HAP-1 (cell line): ENCODE measurements around the gene DCLRE1B.

Source experiments
- DNase-seq, 2 experiments: peaks; one replicate each; pipeline ENCODE4 v3.0.0-alpha.2; 2016 to 2020; ENCODE audit warnings: low spot score in 2 of 2
- H3K27me3 ChIP-seq: fragments of 250-450 bp; sonication (Bioruptor Pico); 2 replicates; pipeline ENCODE4 v1.5.1; 2020; ENCODE audit warnings: low read depth, mild to moderate bottlenecking, moderate library complexity
- H3K36me3 ChIP-seq: fragments of 250-450 bp; sonication (Bioruptor Pico); replicated peaks from 2 replicates; pipeline ENCODE4 v1.5.1; 2020; ENCODE audit warnings: mild to moderate bottlenecking
- H3K4me1 ChIP-seq: fragments of 250-450 bp; sonication (Bioruptor Pico); 2 replicates; pipeline ENCODE4 v1.5.1; 2020; ENCODE audit warnings: mild to moderate bottlenecking
- H3K4me3 ChIP-seq: fragments of 250-450 bp; sonication (Bioruptor Pico); 2 replicates; pipeline ENCODE4 v1.5.1; 2020; ENCODE audit warnings: mild to moderate bottlenecking, moderate library complexity
- H3K9me3 ChIP-seq: fragments of 250-450 bp; sonication (Bioruptor Pico); 2 replicates; pipeline ENCODE4 v1.5.1; 2020; ENCODE audit warnings: mild to moderate bottlenecking, moderate library complexity
- in situ Hi-C: fragments of 300-500 bp; cut with MboI; formaldehyde crosslinking; loops from 3 replicates; pipeline ENCODE4 v1.14.3; 2020; ENCODE audit warnings: low sequenced_read_pairs, inconsistent platforms, mixed read lengths

The DCLRE1B gene

DNA sequence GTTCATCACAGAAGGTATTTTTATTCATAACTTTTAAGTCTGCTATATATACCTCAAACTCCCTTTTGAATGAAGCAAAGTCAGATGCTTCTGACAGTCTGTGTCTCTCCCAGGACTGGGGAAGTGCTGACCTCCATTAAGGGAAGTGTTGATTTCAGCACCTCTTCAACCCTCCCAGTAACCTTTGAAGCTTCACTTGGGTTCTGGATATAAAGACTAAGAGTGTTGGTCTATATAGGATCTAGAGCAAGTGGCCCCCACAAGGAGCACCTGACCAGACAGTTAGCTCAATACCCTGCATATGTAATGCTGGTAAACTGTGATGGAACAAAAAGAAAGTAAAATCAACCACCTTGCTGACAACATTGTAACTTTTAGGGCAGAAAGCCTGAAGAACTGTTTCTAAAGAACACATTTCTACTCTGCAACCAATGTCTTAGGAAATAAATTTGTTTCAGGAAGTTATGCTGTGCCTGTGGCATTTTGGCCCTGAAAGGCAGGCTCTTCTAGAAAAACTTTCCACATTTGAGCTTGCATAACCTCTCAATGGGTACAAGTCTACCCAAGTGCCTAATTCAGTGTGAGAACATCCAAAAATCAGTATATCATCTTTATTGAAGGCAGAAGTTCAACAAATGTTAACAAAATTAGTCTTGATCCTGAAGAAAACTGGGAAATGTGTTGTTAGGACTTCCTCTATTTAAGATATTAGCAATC, 32.7 kb upstream of the DCLRE1B start:
- Histone ChIP-seq H3K4me3 (no peak overlapping the region), H3K36me3 (no peaks in the 10 kb centered on the region), H3K9me3 (no peaks in the 10 kb centered on the region), H3K4me1 (no peaks in the 10 kb centered on the region), H3K27me3 (no peaks in the 10 kb centered on the region)
- in situ Hi-C loops = no loop called here
- no peak for DNase-seq

DNA sequence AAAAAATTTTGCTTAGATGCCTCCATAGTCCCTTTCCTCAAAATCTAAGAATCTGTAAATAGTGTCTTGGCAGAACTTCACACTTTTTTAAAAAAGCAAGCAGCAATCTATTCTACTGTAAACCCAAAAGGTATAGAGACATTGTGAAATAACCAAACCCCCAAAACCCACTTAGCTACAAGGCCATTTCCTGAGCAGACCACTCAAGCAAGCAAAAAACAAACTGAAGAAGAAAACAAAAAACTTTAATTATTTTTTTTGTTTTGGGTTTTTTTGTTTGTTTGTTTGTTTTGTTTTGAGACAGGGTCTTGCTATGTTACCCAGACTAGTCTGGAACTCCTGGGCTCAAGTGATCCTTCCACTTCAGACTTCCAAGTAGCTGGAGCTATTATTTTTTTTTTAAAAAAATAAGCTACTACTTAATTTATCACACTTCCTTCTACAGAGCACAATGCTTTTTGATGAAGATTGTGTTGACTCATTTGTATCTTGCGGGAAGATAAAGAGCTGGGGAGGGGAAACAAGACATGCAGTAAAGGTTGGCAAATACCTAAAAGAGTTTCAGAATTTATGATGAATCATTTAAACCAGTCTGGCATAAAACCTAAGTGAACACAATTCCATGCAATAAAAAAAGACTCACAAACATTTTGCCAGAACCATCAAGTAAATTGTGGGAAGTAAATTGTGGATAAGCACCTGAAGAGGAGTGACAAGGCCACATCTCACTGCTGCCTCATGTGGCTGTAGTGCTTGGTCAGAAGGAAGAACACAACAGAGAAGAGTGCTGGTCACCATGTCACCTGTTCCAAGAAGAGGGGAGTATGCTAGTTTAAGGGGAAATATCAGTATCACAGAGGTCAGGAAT, 30.9 kb upstream of the DCLRE1B start:
- Histone ChIP-seq H3K36me3 (no peaks in the 10 kb centered on the region), H3K9me3 (no peaks in the 10 kb centered on the region), H3K4me3 (no peak overlapping the region), H3K27me3 (no peaks in the 10 kb centered on the region), H3K4me1 (no peaks in the 10 kb centered on the region)
- in situ Hi-C loops = no loop called here
- no peak for DNase-seq

DNA sequence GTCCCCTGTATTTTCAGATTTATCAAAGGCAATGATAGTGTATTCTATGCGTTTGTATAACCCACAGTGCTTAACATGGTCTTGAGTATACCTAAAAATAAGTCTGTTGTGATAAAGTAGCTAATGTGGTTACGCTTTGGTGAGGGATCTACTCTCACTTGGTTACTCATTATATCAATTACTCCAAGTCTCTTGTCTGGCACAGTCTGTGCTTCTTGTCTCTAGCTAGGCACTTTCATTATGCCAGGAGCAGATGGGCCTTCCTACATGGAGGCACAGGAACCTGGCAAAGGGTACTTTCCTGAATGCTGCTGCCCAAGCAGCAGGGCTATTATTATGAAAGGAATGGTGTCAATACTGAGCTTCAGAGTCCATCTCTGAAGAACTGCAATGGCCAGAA, 29.4 kb upstream of the DCLRE1B start:
- DNase-seq = no peak
- Histone ChIP-seq H3K27me3 (no peaks in the 10 kb centered on the region), H3K4me1 (no peaks in the 10 kb centered on the region), H3K36me3 (no peaks in the 10 kb centered on the region), H3K4me3 (no peak overlapping the region), H3K9me3 (no peaks in the 10 kb centered on the region)
- in situ Hi-C loops = no loop called here

DNA sequence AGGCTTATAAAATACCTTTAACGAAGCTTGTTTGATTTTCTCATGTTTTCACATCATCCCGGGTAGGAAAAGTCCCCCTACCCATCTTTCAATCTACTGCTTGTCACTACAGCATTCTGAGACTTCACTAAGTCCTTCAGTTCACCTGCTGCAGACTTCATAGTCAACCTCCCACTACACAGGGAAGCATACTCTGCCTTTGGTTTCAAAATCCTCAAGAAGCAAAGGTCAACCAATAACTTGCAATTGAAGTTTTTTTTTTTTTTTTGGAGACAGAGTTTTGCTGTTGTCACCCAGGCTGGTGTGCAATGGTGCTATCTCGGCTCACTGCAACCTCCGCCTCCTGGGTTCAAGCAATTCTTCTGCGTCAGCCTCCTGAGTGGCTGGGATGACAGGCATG, 28.9 kb upstream of the DCLRE1B start:
- H3K4me1 ChIP-seq = no peaks in the 10 kb centered on the region

DNA sequence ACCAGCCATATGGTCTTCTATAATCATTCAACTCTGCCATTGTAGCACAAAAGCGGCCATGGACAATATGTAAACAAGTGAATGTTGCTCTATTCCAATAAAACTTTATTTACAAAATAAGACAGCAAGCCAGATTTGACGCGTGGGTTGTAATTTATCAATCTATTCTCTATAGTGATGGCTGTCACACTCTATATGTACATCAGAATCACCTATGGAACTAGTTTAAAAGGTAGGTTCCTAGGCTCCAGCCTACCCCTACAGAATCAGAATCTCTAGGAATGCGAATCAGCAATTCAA, 25.4 kb upstream of the DCLRE1B start:
- H3K36me3 ChIP-seq = no peaks in the 10 kb centered on the region
- H3K27me3 ChIP-seq = no peaks in the 10 kb centered on the region
- in situ Hi-C loops = no loop called here
- no peak for DNase-seq
- no peak overlapping the region for H3K4me3 ChIP-seq
- H3K9me3 ChIP-seq = no peaks in the 10 kb centered on the region
- no peaks in the 10 kb centered on the region for H3K4me1 ChIP-seq

More for the DNA sequence above, 28.9 kb upstream of the DCLRE1B start:
- Histone ChIP-seq H3K27me3 (no peaks in the 10 kb centered on the region), H3K36me3 (no peaks in the 10 kb centered on the region), H3K4me3 (no peak overlapping the region), H3K9me3 (no peaks in the 10 kb centered on the region)
- in situ Hi-C loops = no loop called here
- no peak for DNase-seq

DNA sequence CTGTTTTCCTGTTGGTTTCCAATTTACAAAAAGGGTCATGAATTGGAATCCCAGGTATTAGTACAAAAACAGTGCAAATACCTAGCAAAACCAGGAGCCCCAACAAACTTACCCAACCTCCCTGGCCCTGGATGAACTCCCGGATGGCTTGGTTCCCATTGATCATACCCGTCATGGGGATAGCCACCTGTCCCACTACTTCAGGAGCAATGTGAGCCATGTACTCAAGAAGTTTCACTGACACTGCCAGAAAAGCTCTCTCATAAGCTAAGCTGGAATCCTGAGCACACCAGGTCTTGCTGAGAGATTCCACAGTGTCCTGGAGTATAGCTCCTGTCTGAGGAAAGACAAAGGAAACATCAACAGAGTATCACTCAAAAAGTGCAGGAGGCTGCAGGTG, 23.5 kb upstream of the DCLRE1B start:
- in situ Hi-C loops = no loop called here
- no peaks in the 10 kb centered on the region for H3K27me3 ChIP-seq
- no peaks in the 10 kb centered on the region for H3K4me1 ChIP-seq
- DNase-seq = no peak
- no peaks in the 10 kb centered on the region for H3K36me3 ChIP-seq
- H3K4me3 ChIP-seq = no peak overlapping the region
- no peaks in the 10 kb centered on the region for H3K9me3 ChIP-seq

DNA sequence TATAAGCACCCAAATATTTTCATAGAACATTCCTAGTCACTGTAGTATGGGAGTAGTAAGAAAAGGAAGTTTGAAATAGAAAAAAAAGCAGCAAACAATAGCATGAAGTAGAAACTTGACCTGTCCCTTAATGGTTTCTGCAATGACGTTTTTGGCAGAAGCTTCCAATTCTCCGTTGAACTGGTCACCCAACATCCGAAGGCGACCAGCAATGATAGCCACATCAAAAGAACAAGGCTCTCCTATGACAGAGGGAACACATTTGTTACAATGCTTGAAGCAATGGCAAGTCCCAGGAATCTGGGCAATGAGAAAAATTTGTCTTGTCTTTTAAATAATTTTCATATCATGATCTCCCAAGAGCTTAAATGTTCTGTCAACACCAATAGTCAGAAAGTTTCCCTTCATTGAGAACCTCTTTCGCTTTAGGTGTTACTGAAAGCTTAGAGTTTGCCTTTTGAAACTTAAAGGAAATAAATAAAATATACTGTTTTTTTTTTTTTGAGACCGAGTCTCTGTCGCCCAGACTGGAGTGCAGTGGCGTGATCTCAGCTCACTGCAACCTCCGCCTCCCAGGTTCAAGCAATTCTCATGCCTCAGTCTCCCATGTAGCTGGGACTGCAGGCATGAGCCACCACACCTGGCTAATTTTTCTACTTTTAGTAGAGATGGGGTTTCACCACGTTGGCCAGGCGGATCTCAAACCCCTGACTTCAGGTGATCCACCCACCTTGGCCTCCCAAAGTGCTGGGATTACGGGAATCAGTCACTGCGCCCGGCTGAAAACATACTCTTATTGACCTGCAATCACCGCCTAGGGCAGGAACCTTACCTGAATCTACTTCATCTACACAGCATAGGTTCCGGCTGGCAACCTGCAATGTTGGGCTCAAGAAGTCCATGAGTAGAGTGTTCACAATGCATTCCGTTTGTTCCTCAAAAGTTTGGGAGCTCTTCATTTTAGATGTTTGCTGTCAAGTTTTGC, 18.4 kb upstream of the DCLRE1B start:
- no peaks in the 10 kb centered on the region for H3K4me1 ChIP-seq
- in situ Hi-C loops = no loop called here
- no peaks in the 10 kb centered on the region for H3K27me3 ChIP-seq
- no peak for DNase-seq
- no peaks in the 10 kb centered on the region for H3K36me3 ChIP-seq
- H3K9me3 ChIP-seq = no peaks in the 10 kb centered on the region
- H3K4me3 ChIP-seq = no peak overlapping the region

DNA sequence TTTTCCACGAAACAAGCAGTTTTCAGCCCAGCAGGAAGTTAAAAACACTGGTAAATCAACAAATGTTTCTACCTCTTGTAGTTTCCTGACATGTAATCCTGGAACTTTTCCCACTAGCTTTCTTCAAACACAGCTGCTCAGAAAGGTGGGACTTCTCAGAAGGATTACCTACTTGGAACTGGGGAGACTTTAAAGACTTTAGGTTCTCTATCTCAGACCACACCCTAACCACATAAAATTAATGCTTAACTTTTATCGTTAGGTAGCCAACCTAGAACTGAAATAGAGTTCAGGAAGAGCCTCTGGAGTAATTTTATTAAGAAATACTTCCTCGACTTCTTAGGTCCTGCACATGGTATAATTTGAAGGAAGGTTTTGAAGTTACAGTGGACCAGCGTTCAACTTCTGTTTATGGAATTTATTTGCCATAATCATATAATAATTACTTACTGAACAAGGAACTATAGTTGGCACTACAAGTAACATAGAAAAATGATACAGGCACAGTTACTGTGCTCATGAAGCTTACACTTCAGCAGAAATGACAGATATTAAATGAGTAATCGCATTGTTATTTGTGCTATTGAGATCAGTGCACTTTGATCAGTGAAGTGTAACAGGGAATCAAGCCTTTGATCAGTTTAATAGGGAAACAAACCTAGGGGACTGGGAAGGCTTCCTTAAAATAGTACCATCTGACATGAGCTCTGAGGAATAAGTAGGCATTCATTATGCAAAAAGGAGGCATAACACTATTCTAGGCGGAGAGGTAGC, 17.5 kb upstream of the DCLRE1B start, which contains the start of gene BCL2L15:
BCL2L15 (minus strand) TSS at position 180 of the 774 bp plus-strand sequence. CDS start 206 bp downstream, outside the sequence.
- Histone ChIP-seq H3K4me3 (no peak within 1 kb of the TSS), H3K4me1 (no peaks in the 10 kb centered on the region), H3K36me3 (no peaks in the 10 kb centered on the region), H3K27me3 (no peaks in the 10 kb centered on the region), H3K9me3 (no peaks in the 10 kb centered on the region)
- in situ Hi-C loops = no loop called here
- no peak for DNase-seq

DNA sequence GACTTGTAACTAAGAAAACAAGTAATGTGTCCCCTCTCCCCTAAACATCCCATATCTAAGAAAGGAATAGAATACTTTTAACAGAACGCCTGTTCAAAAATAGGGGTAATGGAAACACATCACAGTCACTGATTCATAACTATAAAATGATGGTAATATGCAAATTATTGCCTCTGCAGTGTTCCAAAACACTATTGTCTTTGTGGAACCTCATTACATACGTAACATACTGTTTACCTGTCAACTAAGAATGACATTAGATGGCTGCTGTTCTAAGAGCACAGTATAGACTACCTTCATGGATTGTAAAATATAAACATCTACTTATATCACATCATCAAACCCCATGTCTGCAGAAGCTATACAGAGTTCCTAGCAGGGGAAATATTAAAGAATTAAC, 14.3 kb upstream of the DCLRE1B start:
- peaks cover 13% of the 10 kb centered on the region for H3K36me3 ChIP-seq
- in situ Hi-C loops = no loop called here
- H3K9me3 ChIP-seq = no peaks in the 10 kb centered on the region
- H3K4me1 ChIP-seq = no peaks in the 10 kb centered on the region
- H3K4me3 ChIP-seq = no peak overlapping the region
- H3K27me3 ChIP-seq = no peaks in the 10 kb centered on the region
- DNase-seq = no peak

DNA sequence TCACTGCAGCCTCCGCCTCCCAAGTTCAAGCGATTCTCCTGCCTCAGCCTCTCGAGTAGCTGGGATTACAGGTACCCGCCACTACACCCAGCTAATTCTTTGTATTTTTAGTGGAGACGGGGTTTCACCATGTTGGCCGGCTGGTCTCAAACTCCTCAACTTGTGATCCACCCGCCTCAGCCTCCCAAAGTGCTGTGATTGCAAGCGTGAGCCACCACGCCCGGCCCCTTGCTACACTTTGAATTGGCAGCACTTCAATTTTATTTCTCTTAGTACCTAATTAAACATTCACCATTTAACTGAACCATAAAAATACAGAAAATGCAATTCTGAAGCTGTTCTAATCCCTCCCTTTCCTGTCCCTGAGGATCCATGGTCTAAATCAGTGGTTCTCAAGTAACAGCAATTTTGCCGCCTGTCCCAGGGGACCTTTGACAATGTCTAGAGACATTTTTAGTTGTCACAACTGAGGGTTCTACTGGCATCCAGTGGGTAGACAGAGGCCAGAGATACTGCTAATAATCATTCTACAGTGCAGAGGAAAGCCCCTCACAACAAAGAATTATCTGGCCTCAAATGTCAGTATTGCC, 13.4 kb upstream of the DCLRE1B start:
- no peak for DNase-seq
- Histone ChIP-seq H3K27me3 (no peaks in the 10 kb centered on the region), H3K4me1 (no peaks in the 10 kb centered on the region), H3K9me3 (no peaks in the 10 kb centered on the region), H3K4me3 (no peak overlapping the region), H3K36me3 (peaks cover 21% of the 10 kb centered on the region)
- in situ Hi-C loops = no loop called here

DNA sequence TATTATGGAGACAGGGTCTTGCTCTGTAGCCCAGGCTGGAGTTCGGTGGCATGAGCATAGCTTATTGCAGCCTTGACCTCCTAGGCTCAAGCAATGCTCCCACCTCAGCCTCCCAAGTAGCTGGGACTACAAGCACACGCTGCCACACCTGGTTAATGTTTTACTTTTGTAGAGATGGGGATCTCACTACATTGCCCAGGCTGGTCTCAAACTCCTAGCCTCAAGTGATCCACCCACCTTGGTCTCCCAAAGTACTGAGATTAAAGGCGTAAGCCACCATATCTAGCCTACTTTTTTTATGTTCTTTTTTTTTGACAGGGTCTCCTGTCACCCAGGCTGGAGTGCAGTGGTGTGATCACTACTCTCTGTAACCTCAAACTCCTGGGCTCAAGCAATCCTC, 11.9 kb upstream of the DCLRE1B start:
- peaks cover 30% of the 10 kb centered on the region for H3K36me3 ChIP-seq
- DNase-seq = no peak
- H3K4me1 ChIP-seq = no peaks in the 10 kb centered on the region
- H3K27me3 ChIP-seq = no peaks in the 10 kb centered on the region
- in situ Hi-C loops = no loop called here
- H3K9me3 ChIP-seq = no peaks in the 10 kb centered on the region
- no peak overlapping the region for H3K4me3 ChIP-seq

DNA sequence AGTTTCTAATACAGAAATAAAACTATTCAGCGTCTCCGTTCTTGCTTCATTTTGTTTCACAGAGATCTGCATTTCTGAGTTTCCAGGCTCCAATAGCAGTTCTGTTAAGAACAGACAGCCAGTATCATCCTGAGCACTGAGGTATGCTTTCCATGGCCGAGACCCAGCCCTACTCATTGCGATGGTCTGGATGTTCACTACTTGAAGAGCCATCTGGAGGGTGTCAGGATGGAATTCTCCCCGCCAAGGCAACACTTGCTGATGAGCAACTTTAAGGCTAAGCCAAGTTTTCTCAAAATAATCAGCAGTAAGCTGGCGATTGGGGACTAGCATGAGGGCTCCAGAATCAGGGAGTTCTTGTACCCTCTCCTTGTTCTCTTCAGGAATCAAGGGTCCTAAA, 10.0 kb upstream of the DCLRE1B start:
- in situ Hi-C loops = no loop called here
- H3K4me3 ChIP-seq = no peak overlapping the region
- H3K9me3 ChIP-seq = no peaks in the 10 kb centered on the region
- no peaks in the 10 kb centered on the region for H3K4me1 ChIP-seq
- no peaks in the 10 kb centered on the region for H3K27me3 ChIP-seq
- peaks cover 35% of the 10 kb centered on the region for H3K36me3 ChIP-seq
- no peak for DNase-seq

DNA sequence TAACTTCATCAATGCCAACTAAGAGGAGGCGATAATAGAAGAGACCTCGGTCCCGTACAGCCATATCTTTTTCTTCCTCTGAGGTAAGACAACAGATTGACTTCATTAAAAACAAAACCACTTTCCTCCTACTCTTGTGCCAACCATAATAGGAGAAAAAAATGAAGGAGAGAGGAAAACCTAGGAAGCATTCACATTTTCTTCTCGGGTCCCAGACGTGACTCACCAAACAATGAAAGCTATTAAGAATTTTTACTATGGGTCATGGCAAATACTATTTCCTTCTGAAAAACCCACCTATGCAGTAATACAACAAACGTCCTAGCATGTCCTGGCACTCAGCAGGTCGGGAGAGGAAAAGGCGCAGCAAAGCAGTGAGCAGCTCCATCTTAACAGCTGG, 9.2 kb upstream of the DCLRE1B start:
- in situ Hi-C loops = no loop called here
- Histone ChIP-seq H3K4me3 (no peak overlapping the region), H3K4me1 (no peaks in the 10 kb centered on the region), H3K36me3 (peaks cover 40% of the 10 kb centered on the region), H3K27me3 (no peaks in the 10 kb centered on the region), H3K9me3 (no peaks in the 10 kb centered on the region)
- DNase-seq = no peak
